NCI-H82 (cell line): Measurements from ENCODE around the gene CLK2.

Experiments
- DNase-seq: peaks from one replicate; lab custom pipeline; 2025; lab: John Stamatoyannopoulos, UW

The CLK2 gene

DNA sequence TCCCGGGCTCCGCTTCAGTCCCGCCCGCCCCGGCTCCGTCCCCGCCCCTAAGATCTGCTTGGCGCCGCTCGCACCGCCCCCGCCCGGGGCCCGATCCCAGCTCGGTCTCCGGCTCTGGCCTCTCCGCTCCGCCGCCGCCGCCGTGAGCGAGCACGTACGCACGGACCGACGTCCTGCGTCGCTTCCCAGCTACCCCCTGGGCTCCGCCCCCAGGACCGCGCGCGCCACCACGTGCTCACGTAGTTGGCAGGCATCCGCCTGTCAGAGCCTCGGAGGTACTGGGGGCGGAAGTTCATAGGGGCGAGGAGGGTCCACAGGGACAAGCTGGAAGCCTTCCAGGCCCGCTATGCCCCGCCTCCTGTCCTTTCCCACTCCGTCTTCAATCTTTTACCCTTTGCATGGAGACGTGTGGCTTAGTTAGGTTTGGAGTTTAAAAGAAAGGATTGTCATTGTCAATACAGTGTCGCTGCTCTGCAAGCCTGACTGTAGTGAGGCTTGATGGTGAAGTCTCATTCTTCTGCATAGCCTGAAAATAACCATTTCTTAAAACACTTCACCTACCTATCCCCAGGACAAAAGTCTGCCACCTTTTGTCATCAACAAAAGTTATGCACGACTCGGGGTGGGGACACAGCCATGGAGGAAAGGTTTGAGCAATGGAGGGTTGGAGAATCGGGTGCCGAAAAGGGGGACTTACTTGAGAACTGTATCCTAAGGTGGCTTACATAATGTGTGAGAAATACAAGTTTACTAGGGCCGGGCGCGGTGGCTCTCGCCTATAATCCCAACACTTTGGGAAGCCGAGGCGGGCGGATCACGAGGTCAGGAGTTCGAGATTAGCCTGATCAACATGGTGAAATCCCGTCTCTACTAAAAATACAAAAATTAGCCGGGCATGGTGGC is at the start of gene CLK2:
TSS of gene CLK2 (minus strand) at position 162 of the 903 bp plus-strand sequence. CDS start 2,527 bp downstream, outside the sequence.
- DNase-seq: peak; percentile 100

DNA sequence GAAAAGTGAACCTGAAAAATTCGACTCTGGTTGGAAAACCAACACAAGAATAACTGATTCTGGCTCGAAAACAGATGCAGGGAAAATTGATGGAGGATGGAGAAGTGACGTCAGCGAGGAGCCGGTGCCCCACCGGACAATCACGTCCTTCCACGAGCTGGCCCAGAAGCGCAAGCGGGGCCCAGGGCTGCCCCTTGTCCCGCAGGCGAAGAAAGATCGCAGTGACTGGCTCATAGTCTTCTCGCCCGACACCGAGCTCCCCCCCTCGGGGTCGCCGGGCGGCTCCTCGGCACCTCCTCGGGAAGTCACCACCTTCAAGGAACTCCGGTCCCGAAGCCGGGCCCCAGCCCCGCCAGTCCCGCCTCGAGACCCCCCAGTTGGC is 49.3 kb upstream of the CLK2 start:
- DNase-seq: peak; percentile 57

DNA sequence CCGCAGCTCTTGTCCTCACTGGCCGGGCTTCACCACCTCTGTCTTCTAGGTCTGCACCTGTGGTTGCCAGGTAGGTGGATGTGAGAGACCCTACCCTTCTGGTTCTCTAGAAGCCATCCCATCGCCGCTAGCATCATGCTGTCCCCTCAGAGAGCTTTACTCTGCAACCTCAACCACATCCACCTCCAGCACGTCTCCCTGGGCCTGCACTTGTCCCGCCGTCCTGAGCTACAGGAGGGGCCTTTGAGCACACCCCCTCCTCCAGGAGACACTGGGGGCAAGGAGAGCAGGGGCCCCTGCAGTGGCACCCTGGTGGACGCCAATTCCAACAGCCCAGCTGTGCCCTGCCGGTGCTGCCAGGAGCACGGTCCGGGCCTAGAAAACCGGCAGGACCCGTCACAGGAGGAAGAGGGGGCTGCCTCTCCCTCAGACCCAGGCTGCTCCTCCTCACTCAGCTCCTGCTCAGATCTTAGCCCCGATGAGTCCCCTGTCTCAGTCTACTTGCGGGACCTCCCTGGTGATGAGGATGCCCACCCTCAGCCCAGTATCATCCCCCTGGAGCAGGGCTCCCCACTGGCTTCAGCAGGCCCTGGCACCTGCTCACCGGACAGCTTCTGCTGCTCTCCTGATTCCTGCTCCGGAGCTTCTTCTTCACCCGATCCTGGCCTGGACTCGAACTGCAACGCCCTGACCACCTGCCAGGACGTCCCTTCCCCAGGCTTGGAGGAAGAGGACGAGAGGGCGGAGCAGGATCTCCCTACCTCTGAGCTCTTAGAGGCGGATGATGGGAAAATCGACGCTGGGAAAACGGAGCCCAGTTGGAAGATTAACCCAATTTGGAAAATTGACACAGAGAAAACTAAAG is 48.6 kb upstream of the CLK2 start:
- peak; percentile 32 for DNase-seq

DNA sequence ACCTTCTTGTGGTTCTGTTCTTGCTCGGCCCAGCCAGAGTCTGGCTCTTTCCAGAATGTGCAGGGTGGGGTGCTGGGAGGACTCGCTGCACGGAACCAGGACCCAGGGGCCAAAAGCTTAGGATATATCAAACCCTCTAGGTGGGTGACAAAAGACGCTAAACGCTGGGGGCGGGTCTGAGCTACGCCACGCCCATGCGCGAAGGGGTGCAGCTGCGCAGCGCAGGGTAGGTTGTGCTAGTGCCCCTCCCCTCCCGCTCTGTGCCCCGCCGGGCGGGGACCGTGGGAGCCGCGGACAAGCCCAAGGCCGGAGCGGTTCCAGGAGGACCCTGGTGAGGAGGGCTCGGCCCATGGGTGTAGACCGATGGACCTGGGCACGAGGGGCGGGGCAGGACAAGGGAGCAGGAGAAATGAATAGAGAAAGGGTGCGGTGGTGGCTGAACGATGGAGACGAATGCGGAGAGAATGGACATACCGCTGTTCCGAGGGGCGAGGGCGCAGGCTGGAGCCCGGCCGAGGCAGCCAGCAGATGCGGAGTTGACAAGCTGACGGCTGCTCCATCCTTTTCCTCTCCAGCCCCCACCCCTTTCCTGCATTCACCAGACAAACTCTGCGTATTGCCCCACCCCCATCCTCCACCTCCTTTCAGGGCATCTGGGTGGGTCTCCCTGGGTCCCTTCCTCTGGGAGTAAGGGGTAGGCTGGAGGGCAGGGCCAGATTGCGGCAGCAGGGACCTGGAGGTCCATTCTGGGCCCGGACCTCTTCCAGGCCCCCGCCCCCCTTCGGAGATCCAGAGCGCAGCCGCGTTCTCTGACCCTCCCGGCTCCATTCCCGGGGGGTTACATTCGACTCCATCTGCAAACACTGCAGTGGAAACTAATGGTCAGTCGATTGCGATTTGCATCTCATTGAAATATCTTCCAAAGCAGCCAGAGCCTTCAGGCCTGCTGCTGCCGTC is 47.6 kb upstream of the CLK2 start, which contains the start of gene RUSC1:
TSS of gene RUSC1 (plus strand) at position 234 of the 957 bp plus-strand sequence. CDS start 880 bp downstream, outside the sequence.
- peak; percentile 87 for DNase-seq

DNA sequence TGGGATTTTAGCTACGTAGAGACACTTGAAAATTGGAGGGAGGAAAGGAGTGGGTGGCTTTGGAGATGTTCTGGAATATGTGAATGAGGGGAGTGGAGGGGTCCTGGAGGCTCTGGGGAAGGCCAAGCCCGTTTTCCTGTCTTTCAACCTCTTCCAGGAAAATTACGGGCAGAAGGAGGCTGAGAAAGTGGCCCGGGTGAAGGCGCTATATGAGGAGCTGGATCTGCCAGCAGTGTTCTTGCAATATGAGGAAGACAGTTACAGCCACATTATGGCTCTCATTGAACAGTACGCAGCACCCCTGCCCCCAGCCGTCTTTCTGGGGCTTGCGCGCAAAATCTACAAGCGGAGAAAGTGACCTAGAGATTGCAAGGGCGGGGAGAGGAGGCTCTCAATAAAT is 46.9 kb upstream of the CLK2 start:
- no peak for DNase-seq

DNA sequence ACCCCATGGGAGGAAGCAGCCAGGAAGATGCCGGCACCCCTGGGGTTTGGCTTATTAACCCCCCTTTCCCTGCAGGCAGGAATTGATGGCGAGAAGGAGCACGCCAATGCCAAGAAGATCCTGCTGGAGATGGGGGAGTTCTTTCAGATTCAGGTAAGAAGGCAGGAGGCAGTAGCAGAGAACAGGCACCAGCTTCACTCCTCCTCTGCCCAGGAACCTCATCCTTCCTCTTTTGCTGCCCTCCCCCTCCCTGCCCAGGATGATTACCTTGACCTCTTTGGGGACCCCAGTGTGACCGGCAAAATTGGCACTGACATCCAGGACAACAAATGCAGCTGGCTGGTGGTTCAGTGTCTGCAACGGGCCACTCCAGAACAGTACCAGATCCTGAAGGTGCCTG is 46.2 kb upstream of the CLK2 start:
- no peak for DNase-seq

DNA sequence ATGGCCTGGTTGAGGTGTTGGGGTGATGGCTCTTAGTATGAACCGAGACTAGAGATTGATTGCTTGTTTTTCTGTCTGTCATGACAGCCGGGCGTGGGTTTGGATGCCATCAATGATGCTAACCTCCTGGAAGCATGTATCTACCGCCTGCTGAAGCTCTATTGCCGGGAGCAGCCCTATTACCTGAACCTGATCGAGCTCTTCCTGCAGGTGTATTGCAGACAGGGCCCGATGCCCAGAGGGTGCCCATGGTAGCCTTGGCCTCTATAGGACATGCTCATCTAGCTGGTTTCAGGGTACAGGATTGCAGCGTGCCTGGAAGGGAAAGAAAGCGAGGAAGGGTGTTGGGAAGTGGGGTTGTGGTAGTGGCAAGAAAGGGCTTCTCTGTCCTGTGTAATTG is 44.8 kb upstream of the CLK2 start:
- DNase-seq: no peak

DNA sequence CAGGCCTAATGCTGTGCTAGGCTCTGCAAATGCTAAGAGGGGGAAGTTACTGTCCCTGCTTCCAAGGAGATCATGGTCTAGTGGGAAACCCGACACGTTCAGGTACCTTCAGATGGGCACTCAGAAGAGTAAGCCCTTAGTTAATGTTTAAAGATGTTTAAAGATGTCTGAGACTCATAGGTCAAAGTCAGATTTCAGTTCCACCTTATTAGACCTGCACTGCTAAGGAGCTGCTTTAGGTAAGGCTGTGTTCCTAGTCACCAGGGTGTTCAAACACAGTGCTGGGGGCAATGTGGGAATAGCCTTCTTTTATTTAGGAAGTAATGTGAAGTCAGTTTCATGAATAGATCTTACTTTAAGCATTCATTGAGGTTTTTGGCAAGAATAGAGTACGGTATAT is 43.6 kb upstream of the CLK2 start:
- no peak for DNase-seq

DNA sequence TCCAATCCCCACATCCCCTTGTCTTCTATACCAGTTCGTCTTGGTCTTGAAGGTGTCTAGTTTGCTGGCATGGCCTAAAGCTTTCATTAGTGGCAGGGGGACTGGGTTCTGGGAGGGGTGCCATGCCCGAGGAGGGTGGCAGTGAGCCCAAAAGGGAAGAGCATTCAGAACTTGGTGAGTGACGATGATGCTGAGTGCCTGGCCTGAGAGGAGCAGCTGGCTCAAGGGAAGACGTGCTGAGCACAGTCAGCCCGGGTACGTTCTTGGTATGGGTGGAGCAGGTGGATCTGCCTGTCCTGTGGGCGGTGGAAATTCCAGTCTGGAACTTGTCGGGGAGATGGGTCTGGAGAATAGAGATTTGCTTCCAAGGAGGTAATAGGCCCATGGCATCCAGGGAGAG is 40.0 kb upstream of the CLK2 start:
- DNase-seq: no peak

DNA sequence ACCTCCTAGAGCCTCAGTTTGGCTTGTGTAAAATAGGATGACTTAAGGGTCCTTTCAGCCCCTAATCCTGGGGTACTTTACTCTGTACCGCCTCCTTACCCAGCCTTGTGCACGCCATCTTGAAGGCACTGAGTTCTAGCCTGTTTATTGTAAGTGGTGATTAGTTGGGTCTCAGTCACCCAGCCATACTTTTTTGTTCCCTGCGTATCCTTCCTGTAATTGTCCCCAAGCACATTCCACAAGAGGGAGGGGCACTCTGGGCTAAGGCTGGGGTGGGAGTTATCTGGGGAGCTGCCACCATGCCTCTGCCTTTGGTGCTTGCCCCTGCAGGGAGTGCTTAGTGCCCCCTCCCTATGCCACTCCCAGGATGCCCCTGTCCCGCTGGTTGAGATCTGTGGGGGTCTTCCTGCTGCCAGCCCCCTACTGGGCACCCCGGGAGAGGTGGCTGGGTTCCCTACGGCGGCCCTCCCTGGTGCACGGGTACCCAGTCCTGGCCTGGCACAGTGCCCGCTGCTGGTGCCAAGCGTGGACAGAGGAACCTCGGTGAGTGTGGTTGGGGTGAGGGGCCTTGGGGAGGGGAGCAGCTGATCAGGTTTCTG is 36.2 kb upstream of the CLK2 start:
- peak; percentile 59 for DNase-seq

DNA sequence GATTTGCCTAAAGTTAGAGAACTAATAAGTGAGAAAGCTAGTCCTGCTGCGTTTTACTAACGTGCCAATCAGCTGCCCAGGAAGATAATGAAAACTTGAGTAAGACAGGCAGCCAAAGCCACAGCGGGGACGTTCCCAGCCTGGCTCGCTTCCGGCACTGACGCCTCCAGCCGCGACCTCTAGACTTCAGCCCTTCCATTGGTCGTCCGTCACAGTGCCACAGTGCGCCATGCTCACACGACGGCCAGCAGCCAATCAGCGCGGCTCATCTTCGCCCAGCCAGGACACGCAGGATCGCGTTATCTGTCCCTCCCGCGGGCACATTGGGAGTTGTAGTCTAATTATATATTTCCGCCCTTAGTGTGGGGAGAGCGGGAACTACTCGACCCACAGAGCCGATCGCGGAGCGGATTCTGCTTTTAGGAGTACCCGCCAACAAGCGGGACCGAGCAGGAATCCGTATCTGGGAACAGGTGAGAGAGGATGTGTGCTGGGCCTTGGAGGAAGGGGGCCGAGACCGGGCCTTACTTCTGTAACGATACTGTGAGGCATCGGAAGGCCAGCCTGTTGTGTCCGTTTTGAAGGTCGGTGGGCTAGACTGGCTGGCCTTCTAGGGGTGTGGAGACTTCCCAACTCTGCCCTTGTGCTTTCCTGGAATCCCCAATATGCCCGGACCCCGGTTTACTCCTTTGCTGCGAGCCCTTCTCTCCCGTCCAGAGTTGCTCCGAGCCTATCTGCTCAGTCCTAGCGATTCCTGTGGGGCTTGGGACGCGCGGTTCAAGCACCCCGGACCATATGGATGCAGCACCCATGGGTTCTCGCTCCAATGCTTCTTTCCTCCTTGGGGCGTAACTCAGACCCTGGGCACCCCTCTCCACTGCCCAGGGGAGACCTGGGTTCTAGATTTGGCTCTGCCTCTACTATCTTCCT is 35.5 kb upstream of the CLK2 start, which contains the start of gene FDPS:
TSS of gene FDPS (plus strand) at position 374 of the 930 bp plus-strand sequence. CDS start 924 bp downstream, outside the sequence.
- peak; percentile 100 for DNase-seq

DNA sequence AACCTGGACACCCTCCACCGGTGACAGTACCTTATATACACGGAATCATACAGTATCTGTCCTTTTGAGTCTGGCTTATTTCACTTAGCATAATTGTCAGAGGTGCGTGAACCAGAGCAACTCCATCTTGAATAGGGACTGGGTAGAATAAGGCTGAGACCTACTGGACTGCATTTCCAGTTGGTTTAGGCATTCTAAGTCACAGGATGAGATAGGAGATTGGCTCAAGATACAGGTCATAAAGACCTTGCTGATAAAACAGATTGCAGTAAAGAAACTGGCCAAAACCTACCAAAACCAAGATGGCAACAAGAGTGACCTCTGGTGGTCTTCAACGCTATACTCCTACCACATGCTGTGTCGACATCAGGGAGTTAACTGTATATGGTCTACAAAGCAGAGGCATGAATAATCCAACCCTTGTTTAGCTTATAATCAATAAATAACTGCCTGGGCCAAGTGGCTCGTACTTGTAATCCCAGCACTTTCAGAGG is 34.0 kb upstream of the CLK2 start:
- peak; percentile 75 for DNase-seq

DNA sequence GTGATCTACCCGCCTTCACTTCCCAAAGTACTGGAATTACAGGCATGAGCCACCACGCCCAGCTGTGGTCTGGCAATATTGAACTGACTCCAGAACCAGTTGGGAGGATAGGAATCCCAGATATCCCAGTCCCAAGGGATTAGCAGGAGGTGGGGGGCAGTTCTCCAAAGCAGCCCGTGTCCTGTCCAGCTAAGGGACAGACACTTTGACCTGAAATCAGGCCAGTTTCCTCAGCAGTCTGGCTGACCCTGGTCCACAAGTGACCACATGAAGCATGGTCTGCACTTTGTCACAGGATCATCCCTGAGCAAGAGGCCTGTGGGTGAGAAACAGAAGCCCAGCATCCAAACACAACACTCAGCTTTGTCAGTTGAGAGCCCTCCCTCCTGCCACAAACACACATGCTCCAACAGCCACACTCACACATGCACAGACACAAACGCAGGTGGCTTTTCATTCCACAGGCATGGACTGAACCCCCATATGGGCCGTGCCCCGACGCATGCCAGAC is 32.6 kb upstream of the CLK2 start:
- no peak for DNase-seq

DNA sequence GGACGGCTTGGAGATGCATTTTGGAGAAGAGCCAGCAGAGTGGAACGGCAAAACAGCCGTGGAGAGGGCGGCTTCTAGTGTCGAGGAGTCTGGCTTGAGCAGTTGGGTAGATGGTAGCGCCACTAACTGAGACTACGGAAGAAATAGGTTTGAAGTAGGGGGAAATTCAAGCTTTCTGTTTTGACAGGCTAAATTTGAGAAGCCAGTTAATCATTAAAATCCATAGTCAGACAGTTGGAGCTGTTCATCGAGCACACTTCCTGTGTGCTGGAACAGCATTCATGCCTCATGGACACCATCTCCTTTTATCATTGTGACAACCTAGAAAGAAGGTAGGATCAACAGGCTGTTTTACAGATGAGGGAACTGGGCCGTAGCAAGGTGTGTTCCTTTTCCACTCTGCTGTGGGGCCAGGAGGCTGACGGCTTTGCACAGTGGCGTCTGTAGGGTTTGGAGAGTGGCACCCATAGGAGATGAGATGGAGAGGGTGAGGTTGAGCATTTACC is 31.3 kb upstream of the CLK2 start:
- no peak for DNase-seq

DNA sequence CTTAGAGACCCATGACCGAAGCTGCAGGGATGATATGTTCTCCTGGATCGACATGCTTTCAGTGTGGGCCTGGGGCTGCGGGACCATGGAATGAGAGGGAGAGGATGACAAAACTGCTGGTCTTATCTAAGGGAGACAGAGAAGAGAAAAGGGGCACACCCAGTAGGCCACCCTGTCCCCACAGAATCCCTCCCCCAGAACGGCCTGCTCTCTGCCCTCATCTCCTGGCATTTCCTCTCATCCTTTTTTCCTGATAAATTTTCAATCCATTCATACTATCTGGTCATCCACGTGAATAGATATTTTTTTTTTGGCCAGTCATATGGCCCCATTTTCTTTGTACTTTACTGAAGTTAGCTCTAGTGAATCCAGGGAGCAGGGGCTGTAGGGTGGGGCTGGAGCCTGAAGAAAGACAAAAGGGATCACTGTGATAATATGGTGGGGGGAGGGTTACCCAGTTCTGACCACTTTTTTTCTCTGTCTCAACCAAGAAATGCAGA is 28.1 kb upstream of the CLK2 start, which contains the start of gene PKLR:
TSS of gene PKLR (minus strand) at position 97 of the 500 bp plus-strand sequence. CDS start at position 54, 43 bp downstream.
- DNase-seq: no peak

DNA sequence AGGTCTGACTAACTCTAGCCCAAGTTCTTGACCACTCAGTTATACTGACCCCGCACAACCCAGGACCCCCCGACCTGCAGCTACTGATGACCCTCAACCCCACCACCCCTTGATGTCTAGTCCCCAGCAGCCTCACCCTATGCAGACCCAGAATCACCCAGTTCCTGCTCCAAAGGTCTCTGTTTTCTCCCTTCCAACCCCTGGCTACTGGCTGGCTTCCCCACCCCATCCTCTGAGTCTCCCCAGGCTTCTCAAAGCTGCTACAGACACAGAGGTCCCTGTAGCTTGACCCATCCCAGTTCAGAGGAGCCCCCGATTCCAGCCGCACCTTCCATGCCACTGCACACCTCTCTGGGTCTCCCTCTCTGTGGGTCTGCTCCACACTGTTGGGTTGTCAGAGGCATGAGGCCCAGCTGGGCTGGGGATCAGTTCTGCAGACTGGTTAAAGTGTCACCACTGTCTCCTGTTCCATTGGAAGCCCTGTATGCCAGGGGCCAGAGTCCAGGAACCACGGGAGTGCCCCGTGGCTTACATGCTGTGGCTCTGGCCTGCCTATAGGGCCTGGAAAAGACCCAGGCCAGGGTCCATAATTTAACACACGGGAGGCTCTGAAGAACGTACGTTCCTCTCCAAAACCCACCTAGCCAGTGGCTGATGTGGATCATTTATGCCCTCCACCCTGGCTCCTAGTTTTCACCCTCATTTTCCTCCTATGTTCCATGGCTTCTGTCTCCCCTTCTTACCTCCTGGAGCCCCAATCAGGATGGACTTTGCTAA is 27.4 kb upstream of the CLK2 start:
- no peak for DNase-seq

DNA sequence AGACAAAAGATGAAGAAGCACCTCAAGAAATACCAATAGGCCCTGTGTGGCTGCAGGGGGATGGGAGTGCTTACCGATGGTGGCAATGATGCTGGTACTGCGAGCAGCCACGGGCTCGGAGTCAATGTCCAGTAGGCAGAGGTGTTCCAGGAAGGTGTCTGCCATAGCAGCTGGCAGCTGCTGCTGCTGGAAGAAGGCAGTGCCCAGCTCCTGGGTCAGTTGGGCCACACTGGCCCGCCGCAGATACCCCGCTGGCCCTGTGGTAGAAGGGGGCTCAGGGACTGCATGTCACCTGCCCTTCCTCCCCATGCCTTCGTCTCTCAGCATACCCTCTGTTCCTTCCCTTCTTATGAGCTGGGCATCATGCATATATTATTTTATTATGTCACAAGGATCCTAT is 26.7 kb upstream of the CLK2 start:
- no peak for DNase-seq

DNA sequence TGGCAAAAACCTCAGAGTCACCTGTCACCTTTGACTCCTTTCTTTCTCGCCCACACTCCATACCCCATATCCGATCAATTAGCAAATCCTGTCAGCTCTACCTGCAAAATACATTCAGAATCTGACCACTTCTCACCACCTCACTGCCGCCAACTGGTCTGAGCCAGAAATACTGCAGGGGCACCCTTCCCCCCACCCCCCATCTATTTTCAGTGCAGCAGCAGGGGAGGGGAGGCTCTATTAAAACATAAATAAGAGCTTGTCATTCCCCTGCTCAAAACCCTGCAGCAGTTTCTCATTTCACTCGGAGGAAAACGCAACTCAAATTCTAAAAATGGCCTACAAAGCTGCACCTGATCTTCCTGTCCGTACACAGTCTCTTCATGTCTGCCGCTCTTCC is 24.1 kb upstream of the CLK2 start:
- no peak for DNase-seq
